ENCODE data around the gene EZH1. TPM values are rescaled to one million over a fixed set of nuclear protein-coding genes. Genes with fewer than 3 reads are reported as not detected.
A peak's percentile ranks its signal among the peaks of the same experiment; 100 is the strongest.
"Not testable (repeated sequence)": the region's sequence is repeated elsewhere in the genome, so short reads cannot be mapped to it uniquely, and the experiment has no call there.

EZH1 gene
- total RNA-seq, 1 donor from 2014 or later = 18.2 TPM

DNA sequence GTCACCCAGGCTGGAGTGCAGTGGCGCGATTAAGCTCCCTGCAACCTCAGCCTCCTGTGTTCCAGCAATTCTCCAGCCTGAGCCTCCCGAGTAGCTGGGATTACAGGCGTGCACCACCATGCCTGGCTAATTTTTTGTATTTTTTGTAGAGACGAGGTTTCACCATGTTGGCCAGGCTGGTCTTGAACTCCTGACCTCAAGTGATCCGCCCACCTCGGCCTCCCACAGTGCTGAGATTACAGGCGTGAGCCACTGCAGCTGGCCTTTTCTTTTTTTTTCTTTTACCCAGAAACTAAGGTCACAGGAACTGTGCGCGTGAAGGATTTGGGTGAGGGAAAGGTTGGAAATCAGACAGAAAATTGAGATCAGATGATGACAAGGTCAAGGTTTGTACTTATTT lies 25.1 kb upstream of the EZH1 start:
- not testable (repeated sequence) for DNase-seq

DNA sequence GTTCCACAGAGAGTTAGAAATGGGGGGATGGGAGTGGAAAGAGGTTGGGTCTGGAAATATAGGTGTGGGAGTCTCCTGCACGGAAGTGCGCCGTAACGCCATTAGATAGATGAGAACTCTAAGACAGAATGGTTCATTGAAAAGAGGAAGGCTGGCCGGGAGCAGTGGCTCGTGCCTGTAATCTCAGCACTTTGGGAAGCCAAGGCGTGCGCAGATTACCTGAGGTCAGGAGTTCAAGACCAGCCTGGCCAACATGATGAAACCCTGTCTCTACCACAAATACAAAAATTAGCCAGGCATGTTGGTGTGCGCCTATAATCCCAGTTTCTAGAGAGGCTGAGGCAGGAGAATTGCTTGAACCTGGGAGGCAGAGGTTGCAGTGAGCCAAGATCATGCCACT lies 23.2 kb upstream of the EZH1 start:
- not testable (repeated sequence) for DNase-seq

DNA sequence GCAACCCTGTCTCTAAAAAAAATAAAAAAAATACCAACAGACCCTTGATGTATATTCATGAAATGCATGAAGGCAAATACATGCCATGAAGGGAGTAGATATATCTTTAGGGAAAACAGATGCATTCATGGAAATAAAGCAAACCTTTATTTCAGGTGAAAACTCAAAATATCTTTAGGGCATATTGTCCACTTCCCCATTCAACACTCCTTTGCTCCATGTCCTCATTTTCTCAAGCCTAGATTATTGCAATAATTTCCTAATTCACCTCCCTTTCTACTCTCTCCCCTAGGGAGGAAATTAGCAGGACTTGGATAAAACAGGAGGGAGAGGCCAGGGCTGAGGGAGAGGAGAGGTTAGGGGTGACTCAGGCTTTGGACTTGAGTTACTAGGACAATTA lies 22.7 kb upstream of the EZH1 start:
- no peak for DNase-seq

DNA sequence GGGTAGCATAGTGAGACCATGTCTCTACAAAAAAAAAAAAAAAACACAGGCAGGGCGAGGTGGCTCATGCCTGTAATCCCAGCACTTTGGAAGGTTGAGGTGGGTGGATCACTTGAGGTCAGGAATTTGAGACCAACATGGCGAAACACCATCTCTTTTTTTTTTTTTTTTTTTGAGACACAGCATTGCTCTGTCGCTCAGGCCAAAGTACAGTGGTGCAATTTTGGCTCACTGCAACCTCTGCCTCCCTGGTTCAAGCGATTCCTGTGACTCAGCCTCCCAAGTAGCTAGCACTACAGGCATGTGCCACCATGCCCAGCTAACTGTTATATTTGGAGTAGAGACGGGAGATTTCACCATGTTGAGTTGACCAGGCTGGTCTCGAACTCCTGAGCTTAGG lies 21.3 kb upstream of the EZH1 start:
- no peak for DNase-seq

DNA sequence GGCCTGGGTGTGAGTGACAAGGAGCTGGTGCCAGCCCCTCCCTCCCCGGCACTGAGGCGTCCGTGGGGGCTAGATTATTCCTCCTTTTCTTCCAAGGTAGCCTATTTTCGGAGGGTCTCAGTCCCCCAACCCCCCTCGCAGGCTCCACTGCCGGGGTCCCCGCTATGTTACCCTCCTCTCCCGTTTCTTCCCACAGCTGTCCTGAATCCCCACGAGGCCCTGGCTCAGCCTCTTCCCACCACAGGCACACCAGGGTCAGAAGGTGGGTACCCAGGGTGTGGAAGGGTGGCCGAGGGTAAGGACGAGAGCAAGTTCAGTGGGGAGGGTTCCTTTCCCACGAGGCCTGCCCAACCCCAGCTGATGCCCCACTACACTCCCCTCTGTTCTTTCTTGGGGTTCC lies 16.8 kb upstream of the EZH1 start:
- no peak for DNase-seq

DNA sequence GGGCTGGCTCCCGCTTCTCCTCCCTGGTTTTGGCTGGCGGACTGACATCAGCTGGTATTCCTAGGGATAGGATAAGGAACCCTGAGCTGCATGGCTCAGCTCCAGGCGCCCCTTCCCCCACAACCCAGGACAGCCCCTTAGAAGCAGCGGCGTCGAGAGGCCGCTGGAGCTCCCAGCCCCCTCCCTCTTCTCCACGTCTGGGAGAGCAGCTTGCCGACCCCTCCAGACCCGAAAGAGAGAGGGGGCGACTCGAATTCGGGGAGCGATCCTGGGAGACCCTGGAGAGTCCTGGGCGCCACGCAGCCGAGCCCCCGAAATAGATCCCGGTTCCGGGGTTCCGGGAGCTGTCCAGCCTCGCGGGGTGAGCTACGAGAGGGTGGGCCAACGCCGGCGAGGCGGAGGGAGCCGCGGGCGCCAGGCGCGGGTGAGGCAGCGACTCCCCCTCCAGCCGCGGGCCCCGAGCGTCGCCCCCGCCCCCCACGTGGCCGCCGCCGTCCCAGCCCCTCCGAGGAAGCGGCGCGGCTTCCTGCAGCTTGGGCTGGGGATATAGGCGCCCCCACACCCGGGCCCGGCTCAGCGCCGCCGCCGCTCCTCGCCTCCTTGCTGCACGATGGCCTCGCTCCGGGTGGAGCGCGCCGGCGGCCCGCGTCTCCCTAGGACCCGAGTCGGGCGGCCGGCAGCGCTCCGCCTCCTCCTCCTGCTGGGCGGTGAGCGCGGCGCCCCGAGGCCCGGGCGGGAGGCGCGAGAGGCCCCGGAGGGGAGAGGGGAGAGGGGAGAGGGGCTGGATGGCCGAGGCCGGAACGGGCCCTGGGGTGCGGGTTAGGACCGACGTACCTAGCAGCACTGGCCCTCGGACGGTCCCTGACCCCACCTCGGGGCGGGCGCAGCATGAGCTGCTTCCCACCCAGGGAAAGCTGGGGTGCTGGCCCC lies 16.1 kb upstream of the EZH1 start, which contains the start of gene RAMP2:
Gene RAMP2, plus strand, starts transcription at position 576 of the 930 bp plus-strand sequence. Its CDS starts 35 bp downstream, at position 611.
- peak; percentile 44 for DNase-seq

DNA sequence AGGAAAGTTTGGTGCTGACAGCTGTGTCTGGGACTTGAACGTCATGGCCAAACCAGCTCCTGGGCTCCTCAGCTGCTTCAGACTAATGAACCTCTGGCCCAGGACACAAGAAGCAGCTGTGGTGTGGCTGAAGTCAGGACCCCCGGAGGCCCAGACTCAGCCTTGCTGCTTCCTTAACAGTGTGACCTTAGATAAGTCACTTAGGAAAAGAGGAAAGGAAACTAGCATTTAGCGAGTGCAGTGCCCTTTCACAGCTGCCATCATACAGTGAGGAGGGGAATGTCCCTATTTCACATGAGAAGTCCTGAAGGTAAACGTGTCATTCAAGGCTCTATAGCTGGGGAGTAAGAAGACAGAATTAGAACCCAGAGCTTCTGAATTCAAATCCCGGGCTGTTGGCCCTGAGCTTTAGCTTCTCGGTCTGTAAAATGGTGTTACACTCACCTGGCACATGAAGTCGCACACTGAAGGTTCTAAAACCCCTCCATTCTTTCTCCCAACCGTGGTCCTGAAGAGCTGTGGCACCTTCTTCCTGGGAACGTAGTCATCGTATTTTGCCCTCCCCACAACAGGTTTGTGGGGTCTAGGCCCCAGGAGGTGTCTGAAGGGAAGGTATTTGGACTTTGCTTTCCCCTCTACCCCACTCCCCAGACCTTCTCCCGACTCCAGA lies 15.3 kb upstream of the EZH1 start:
- no peak for DNase-seq

DNA sequence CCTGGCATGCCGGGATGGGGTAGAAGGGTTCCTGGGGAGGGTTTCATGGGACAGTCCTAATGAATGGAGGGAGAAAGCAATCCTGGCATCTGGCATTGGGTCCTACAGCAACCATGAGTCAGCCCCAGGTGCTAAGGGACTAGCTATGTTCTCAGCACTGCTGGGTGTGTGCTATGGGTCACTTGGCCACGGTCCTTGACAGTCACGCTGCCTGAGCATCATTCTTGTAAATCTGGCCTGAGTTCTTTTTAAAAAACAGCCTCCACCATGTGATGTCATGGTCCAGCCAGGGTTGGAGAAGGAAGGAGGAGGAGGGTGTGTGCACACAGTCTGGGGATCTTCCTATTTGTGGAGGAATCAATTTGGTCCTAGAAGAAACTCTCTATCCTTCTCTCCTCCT lies 9.9 kb upstream of the EZH1 start:
- DNase-seq = no peak

DNA sequence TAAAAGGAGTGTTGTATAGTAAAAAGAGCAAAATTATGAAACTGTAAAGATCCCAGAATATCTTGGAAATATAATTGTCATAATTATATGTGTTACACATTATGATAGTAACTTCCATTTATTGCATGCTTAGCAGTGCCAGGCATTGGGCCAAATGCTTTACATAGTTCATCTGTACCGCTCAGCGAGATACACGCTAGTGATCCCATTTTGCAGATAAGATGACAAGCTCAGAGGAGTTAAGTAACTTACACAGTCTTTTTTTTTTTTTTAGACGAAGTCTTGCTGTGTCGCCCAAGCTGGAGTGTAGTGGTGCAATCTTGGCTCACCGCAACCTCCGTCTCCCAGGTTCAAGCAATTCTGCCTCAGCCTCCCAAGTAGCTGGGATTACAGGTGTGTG lies 6.8 kb upstream of the EZH1 start:
- DNase-seq = no peak

DNA sequence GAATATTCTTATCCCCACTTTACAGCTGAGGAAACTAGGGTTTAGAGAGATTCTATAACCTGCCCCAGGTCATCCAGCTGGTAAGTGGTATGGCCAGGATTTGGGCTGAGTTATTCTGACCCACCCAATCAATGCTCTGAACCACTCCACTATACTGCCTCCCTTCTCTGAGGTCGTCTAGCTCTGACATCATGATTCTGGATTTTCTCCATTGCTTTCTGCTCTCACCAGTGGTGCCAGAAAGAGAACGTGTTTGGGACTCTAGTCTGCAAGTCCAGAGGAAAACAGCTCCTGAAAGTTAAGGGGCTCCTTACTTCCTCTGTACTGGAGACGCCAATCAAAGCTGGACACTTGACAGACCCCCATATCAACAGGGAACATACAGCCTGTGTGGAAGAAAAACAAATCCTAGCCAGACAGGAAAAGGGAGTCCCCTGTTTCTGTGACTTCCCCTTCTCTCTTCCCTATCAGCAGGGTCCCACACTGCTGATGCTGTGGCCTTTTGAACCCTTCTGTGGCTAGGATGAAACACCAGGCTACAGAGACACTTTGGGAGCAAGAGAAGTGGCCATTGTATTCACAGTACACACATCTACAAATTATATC lies 6.0 kb upstream of the EZH1 start:
- no peak for DNase-seq

DNA sequence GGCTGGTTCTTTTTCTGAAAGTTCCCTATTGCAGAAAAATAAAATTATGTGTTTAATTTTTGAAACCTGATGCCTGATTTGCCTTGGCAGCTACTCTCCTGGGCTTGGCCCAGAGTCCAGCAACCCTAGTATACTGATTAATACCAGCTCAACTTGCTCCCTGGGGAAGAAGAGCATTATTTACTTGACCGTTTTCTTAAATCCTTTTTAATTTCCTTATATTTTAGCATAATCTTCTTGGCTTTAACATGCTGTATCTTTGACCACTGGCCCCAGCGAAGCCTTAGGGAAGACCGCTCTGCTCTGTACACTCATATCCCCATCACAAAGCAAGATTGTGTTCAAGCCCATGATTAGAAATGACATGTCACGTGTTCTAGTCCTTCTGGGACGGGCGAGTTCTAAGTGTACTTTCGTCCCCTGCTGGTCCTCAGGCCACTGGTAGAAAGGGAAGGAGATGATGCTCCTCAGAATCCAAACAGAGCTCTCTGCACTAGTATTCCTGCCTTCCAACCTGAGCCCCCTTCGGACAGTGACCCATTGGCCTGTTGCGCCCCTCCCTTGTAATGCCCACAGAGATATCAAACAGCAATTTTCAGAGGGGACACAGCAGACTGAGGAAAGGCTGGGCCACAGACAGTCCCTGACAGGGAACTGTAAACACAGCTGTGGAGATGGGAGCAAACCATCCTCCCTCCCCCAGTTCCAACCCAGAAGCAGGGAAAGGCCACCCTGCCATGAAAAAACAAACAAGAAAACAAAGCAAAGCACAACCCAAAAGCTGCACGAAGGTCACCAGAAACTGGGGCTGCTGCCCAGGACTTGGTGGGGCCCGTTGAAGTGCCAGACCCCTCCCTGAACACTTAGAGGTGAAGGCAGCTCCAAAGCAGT lies 4.3 kb upstream of the EZH1 start:
- no peak for DNase-seq

DNA sequence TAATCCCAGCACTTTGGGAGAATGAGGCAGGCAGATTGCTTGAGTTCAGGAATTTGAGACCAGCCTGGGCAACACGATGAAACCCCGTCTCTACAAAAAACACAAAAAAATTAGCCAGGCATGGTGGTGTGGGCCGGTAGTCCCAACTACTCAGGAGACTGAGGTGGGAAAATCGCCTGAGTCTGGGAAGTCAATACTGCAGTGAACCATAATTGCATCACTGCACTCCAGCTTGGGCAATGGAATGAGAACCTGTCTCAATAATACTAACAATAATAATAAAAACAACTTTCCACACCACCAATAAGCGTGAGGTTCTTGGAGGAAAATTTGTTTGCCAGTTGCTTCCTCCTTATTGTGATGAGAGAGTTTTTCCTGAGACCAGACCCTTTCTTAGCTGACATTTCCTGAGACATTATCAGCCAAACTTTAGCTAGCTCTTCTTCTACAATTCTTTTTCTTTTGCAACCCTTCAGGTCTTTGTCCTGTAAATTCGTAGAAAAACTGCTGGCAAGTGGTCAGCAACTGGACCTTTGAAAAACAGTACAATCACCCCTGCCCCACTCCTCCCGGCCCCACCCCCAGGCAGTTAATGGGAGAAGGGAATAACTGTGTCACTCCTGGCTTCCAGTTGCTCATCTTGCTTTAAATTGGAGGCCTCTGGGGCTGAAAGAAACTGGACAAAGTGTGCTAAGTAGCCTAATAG lies 3.5 kb upstream of the EZH1 start:
- DNase-seq = no peak

DNA sequence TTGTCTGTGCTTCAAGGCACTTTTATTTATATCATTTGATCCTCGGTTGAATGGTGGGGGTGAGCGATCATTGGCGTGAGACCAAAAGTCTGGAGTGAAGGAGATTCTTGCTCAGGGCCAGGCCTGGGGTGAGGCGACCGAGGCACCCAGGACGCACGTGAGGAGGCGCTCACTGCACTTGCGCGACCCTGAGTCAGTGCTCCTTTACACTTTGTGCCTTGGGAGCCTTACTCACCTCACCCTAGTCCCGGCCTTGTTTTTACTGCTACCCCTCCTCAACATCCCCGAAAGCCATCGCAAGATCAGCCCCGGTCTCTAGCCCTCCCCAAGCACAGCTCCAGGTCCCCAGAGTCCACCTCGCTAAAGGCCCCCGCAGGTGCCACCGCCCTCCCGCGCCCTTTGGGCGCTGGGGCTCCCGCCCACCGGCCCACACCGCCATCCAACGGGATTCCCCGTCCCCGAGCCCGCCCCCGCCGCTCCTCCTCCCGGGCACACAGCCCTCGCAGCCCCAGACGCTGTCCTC lies 496 bp downstream of the EZH1 start:
- DNase-seq = peak; percentile 75

DNA sequence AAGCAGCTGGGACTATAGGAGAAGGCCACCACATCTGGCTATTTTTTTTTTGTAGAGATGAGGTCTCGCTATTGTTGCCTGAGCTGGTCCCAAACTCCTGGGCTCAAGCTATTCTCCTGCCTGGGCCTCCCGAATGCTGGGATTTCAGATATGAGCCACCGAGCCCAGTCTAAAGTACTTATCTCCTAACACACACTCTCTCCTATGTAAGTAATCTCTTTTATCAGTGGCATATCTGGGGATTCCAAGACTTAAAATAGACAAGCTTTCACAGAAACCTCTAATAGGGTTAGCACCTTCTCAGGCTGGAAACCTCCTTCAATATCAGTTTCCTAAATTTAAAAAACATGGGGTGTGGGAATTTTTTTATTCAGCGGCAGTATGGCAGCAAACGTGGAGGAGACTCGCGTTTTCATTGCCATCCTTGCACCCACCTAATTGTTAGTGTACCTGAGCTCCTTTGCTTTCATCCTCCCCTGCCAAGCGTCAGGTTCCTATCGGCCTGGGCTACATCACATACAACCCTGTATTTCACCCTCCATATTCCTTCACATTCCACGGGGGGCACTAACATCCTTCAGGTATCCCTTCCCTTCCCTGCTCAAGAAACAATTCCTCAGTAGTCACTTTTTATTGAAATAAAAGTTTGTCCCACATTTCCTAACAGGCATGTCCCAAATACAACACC lies 1.1 kb downstream of the EZH1 start:
- peak; percentile 69 for DNase-seq

DNA sequence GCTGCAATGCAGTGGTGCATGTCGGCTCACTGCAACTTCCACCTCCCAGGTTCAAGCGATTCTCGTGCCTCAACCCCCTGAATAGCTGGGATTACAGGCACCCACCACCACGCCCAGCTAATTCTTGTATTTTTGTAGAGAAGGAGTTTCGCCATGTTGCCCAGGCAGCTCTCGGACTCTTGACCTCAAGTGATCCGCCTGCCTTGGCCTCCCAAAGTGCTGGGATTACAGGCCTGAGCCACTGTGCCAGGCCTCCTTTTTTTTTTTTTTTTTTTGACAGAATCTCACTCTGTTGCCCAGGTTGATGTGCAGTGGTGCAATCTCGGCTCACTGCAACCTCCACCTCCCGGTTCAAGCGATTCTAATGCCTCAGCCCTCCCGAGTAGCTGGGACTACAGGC lies 1.9 kb downstream of the EZH1 start:
- DNase-seq = not testable (repeated sequence)

DNA sequence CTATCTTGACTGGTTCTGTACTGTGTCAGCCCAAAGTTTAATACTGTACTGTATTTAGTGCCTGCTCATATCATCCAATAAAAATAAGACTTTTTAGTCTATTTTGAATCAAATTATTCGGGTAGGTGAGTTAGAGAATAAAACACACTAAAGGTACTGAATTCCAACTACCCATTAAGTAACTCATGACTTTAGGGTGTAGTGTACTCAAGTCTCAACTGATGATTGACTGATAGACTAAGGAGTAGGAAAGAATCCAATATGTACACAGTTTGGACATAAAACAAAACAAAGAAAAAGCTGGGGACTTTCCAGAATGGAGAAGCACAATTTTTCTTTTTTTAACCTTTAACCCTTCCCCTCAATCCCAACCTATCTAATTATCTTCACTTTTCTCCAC lies 4.1 kb downstream of the EZH1 start:
- no peak for DNase-seq

DNA sequence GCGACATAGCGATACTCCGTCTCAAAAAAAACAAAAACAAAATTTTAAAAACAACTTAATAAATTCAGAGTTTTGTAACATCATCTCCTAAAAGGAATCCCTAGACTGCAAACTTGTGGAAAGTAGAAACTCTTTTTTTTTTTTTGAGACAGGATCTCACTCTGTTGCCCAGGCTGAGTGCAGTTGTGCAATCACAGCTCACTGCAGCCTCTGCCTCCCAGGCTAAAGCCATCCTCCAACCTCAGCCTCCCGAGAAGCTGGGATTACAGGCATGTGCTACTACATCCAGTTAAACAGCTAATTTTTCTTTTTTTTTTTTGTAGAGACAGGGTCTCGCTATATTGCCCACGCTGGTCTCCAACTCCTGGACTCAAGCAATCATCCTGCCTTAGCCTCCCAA lies 19.7 kb downstream of the EZH1 start:
- no peak for DNase-seq

DNA sequence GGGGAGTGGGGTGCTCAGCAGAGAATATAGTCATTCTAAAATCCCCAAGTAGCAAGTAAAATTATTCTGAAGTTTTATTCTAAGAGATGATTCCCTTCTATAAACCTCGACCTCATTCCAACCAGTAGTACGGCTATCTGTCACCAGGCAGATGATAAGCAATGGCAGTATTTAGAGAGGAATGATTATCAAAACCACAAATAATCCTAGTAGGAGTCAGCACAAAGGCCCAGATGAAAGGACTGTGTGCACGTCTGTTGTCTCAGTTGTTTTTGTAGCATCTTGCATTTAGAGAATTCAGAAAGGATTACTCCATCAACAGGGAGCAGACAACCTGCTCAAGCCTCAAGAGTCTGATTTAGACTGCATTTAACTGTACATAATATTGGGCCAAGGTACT lies 21.2 kb downstream of the EZH1 start:
- no peak for DNase-seq

DNA sequence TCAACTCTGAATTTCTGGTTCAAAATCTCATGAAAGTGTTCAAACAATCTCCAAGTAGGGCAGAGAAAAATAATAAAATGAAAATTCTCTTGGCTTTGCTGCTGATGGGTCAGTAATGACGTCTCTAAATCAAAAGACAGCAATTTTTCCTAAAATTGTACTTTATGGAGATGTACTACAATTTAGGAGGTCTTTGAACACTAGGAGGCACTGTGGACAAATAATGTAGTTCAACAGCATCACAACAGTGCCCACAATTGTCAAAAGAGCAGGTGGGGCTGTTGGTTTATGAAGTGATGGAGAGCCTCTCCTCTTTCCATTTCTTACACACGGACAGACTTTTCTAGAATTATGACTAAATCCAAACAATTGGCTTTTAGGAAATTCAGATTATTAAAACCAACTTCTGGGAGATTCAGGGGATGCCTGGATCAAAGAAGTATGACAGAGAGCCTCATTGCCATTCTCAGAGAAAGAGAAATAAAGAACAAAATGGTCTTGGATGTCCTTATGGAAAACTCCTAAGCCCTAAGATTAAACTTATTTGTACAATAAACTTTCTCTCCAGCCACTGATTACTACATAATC lies 23.8 kb downstream of the EZH1 start:
- peak; percentile 88 for DNase-seq

DNA sequence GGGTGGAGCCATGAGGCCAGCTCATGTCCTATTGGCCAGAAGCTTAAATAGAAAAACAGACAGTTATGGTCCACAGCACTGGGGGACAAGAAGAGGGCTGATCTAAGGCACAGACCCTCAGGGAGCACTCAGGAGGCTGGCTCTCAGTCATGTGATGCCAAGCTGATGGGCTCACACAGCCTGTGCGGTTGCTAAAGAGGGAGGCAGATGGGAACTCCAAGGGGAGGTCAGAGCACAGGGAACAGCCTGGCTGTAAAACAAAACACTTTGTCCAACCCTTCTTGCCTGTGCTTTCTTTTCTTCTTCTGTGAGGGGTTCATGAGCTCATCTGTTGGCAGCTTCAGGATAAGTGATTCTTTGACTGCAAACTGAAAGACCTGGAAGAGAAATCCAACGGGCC lies 35.3 kb downstream of the EZH1 start:
- DNase-seq = no peak

DNA sequence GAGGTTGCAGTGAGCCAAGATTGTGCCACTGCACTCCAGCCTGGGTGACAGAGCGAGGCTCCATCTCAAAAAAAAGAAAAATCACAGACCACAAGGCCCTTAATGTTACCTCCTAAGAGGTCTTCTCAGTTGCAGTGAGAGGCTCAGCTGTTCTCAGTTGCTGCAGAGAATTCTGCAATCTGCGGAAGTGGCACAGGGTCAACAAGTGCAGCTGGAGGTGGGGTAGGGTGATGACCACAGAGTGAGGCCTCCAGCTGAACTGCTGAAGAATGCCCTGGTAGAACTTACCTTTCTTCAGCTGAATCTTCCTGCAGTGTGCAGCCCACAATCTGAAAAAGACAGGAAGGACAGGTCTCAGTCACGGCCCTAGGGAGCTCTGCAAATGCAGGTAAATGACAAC lies 36.3 kb downstream of the EZH1 start:
- no peak for DNase-seq

Data from dermis blood vessel endothelial cell (primary cell).